Activated T-cell treated with anti-CD3 and anti-CD28 coated beads, Interleukin-2, amount 50 U/mL, for 48 hours (primary cell): Measurements from ENCODE around the gene VGLL4.

Experiments
- DNase-seq, 2 experiments: peaks; one replicate each; pipeline ENCODE4 v3.0.0-alpha.2; 2020

Gene VGLL4

GRCh38 chr3:11625376-11626083 lies 18.2 kb downstream of the VGLL4 start:
- DNase-seq: no peak

GRCh38 chr3:11624704-11625375 lies 18.9 kb downstream of the VGLL4 start:
- DNase-seq: no peak

DNA sequence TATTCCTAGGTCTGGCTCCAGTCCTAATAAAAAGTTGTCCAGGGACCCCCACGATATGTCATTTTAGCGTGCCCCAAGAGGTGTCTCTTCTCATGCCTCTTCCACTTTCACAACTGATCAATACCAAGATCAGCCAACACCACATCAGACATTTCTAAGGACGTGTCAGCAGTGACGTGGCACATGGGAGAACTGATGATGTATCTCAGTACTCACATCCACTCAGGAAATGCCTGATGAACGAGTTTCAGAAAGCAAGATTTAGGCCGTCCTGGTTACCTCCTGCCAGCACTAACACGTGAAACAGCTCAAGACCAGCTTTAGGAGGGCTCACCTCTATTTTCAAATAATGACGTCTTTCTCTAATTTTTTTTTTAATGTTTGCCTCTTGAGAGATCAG lies 19.6 kb downstream of the VGLL4 start:
- peak; percentile 79 to 81 for DNase-seq

GRCh38 chr3:11622586-11623550 lies 20.8 kb downstream of the VGLL4 start:
- no peak for DNase-seq

- no peak for DNase-seq
These were observed 22.6 kb downstream of the VGLL4 start for GRCh38 chr3:11621077-11621476.

- DNase-seq: no peak
These were observed 23.6 kb downstream of the VGLL4 start for GRCh38 chr3:11619946-11620652.

DNA sequence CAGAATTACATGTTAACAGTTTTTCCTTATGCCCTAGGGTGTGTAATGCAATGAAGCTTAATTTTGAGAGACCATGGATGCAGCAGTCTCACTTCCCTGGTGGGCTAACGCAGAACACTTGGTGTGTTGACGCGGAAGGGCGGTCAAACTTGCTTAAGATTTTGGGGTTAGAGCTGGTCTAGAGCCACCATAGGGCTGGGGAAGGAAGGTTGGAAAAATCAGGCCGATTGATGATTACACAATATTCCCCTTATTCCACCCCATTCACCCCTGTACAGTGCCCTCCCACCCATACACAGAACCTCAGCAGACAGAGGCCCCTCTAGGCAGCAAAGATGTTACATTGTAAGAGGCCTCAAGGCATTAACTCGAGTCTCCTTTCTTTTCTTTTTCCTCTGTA lies 24.3 kb downstream of the VGLL4 start:
- no peak for DNase-seq

GRCh38 chr3:11618904-11619303 lies 24.8 kb downstream of the VGLL4 start:
- no peak for DNase-seq

DNA sequence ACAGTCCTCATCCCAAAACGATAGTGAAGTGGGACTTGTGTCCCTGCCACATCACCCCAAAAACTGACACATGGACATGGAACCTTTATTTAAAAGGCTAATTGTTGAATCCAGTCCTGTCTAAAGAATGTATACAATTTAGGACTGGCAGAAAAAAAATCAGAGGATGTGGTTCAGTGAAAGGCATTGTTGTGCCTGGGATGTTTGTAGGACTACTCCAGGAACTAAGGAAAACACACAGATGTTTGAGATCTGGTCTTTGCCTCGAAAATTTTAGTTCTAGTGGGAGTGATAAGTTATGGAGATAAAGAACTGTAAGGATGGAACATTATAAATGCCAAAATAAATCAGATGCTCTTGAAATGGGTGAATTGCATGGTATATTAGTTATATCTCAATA lies 27.2 kb downstream of the VGLL4 start:
- no peak for DNase-seq

- DNase-seq: no peak
These were observed 29.7 kb downstream of the VGLL4 start for GRCh38 chr3:11613851-11614487.

DNA sequence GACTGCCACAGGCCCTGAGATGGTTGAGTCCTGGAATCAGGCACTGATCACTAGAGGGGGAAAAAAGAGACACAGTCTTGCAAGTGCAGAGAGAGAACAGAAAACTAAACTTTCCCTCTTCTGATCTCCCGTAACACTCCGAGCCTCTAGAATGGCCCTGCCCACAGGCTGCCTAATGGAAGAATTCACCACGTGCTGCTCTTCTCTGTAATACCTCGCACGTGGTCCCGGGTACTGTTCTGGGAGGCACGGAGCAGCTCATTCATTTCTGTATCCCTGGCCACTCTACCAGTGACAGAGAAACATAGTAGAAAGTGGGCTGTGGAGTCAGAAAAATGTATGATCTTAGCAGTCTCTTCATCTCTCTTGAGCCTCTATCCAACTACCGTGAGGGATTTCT lies 30.4 kb downstream of the VGLL4 start:
- DNase-seq: no peak

GRCh38 chr3:11612515-11613188 lies 31.1 kb downstream of the VGLL4 start:
- no peak for DNase-seq

DNA sequence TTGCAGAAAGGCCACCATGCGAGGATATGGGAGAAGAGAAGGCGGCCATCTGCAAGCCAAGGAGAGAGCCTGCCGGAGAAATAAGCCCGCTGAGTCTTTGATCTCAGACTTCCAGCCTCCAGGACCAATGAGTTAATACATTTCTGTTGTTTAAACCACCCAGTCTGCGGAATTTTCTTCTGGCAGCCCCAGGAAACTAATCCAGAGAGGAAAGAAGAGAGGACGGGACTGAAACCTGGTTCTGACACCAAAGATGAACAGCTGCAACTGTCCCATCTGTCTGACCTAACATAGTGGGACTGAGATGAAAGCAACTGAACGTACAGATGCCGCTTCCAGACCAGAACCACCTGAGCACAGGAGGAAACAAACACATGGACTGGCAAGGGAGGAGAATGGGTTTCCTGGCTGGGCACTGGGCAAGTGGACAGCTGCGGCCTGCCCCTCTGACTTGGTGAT lies 32.3 kb downstream of the VGLL4 start:
- no peak for DNase-seq

- DNase-seq: no peak
These were observed 32.9 kb downstream of the VGLL4 start for GRCh38 chr3:11610700-11611275.

GRCh38 chr3:11610044-11610671 lies 33.6 kb downstream of the VGLL4 start:
- no peak for DNase-seq

GRCh38 chr3:11609481-11609880 lies 34.2 kb downstream of the VGLL4 start:
- DNase-seq: no peak

DNA sequence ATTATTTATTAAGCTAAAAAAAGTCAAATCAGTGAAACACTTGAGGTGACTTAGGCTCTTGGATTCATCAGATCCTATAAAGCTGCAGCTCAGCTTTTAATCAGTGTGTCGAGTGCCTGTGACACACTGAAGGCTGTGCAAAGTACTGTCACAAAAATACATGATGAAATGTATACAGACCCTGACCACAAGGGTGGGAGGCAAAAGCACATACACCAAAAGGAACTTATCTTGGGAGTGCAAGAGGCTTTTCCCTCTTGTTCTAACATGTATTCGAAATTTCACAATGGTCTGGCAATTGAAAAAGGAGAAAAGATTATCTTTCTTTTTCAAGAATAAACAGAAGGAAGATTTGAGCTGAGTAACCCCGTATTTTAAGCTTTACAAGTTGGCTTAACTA lies 35.9 kb downstream of the VGLL4 start:
- no peak for DNase-seq

DNA sequence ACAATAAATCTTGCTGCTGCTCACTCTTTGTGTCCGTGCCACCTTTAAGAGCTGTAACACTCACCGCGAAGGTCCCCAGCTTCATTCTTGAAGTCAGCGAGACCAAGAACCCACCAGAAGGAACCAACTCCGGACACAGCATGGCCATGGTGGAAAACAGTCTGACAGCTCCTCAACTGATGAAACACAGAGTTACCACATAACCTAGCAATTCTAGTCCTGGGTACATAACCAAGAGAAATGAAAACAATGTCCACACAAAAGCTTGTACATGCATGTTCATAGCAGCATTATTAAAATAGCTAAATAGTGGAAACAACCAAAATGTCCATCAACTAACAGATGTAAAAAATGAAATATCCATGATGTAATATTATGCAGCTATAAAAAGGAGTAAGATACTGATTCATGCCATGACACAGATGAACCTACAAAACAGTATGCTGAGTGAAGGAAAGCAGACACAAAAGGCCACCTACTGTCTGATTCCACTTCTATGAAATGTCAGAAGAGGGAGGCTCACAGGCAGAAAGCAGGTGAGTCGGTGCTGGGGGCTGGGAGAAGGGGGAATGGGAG lies 36.8 kb downstream of the VGLL4 start:
- no peak for DNase-seq

- no peak for DNase-seq
These were observed 37.5 kb downstream of the VGLL4 start for GRCh38 chr3:11606090-11606784.

GRCh38 chr3:11605398-11605797 lies 38.3 kb downstream of the VGLL4 start:
- DNase-seq: no peak
